RWPE2 (cell line): ENCODE results near the gene PLEKHA5.
"Not testable (repeated sequence)": the region's sequence is repeated elsewhere in the genome, so short reads cannot be mapped to it uniquely, and the experiment has no call there.

Experiments used
- ATAC-seq: fragments of 200-7000 bp; cut with Tn5 transposase; 3 replicates; pipeline ENCODE4 v1.9.1; 2021; ENCODE audit warnings: low read depth
- DNase-seq: peaks from one replicate; pipeline ENCODE4 v3.0.0-alpha.2; 2020; ENCODE audit warnings: low spot score
- H3K27ac ChIP-seq: fragments of 450-650 bp; 2 replicates; pipeline ENCODE4 v1.5.1; 2017; ENCODE audit warnings: mild to moderate bottlenecking; ENCODE audit not compliant: poor library complexity, severe bottlenecking
- H3K27me3 ChIP-seq: fragments of 250-450 bp; sonication (Bioruptor Pico); 2 replicates; pipeline ENCODE4 v1.5.1; 2021; ENCODE audit warnings: mild to moderate bottlenecking, moderate library complexity; ENCODE audit not compliant: insufficient read depth, poor library complexity, severe bottlenecking
- H3K36me3 ChIP-seq: fragments of 250-450 bp; sonication (Bioruptor Pico); 2 replicates; pipeline ENCODE4 v1.5.1; 2020; ENCODE audit warnings: low read depth, mild to moderate bottlenecking, moderate library complexity
- H3K4me1 ChIP-seq: fragments of 250-450 bp; sonication (Bioruptor Pico); 2 replicates; pipeline ENCODE4 v1.5.1; 2021; ENCODE audit warnings: mild to moderate bottlenecking, moderate library complexity; ENCODE audit not compliant: insufficient read depth, poor library complexity, severe bottlenecking
- H3K4me3 ChIP-seq: fragments of 250-450 bp; sonication (Bioruptor Pico); 2 replicates; pipeline ENCODE4 v1.5.1; 2021; ENCODE audit warnings: mild to moderate bottlenecking, moderate library complexity; ENCODE audit not compliant: severe bottlenecking
- H3K9me3 ChIP-seq: fragments of 250-450 bp; sonication (Bioruptor Pico); 2 replicates; pipeline ENCODE4 v1.5.1; 2021; ENCODE audit warnings: mild to moderate bottlenecking, moderate library complexity; ENCODE audit not compliant: severe bottlenecking
- CTCF ChIP-seq: fragments of 450-650 bp; IDR thresholded peaks from one replicate; pipeline ENCODE4 v1.5.1; 2017; ENCODE audit warnings: mild to moderate bottlenecking, moderate library complexity; ENCODE audit not compliant: poor library complexity, severe bottlenecking

Gene PLEKHA5

GRCh38 chr12:19303496-19303895, 174.0 kb downstream of the PLEKHA5 start:
- Histone ChIP-seq H3K9me3 (no peaks in the 10 kb centered on the region), H3K4me1 (peaks cover 10% of the 10 kb centered on the region), H3K27ac (no peak overlapping the region), H3K36me3 (no peaks in the 10 kb centered on the region), H3K4me3 (no peak overlapping the region), H3K27me3 (no peaks in the 10 kb centered on the region)
- TF ChIP-seq CTCF: no peak
- ATAC-seq (no peak), DNase-seq (no peak)

- no peak overlapping the region for H3K4me3 ChIP-seq
- no peak overlapping the region for H3K27ac ChIP-seq
- DNase-seq (no peak), ATAC-seq (no peak)
- H3K36me3 ChIP-seq: no peaks in the 10 kb centered on the region
- H3K4me1 ChIP-seq: peaks cover 9% of the 10 kb centered on the region
- TF ChIP-seq CTCF: no peak
- H3K27me3 ChIP-seq: no peaks in the 10 kb centered on the region
- H3K9me3 ChIP-seq: no peaks in the 10 kb centered on the region
Measured at GRCh38 chr12:19304149-19304750, 174.7 kb downstream of the PLEKHA5 start.

- H3K4me1 ChIP-seq, H3K36me3 ChIP-seq, H3K27ac ChIP-seq, H3K4me3 ChIP-seq, DNase-seq, ATAC-seq, H3K27me3 ChIP-seq, H3K9me3 ChIP-seq: not testable (repeated sequence)
Measured at GRCh38 chr12:19305621-19306020, 176.1 kb downstream of the PLEKHA5 start.

- DNase-seq: no peak
- Histone ChIP-seq H3K9me3 (no peaks in the 10 kb centered on the region), H3K4me3 (no peak overlapping the region), H3K27me3 (no peaks in the 10 kb centered on the region), H3K4me1 (no peaks in the 10 kb centered on the region), H3K27ac (no peak overlapping the region), H3K36me3 (no peaks in the 10 kb centered on the region)
- no peak for TF ChIP-seq CTCF
- no peak for ATAC-seq
Measured at GRCh38 chr12:19306366-19306765, 176.8 kb downstream of the PLEKHA5 start.

GRCh38 chr12:19307451-19307850, 177.9 kb downstream of the PLEKHA5 start:
- H3K27ac ChIP-seq: no peak overlapping the region

More at GRCh38 chr12:19307451-19307850, 177.9 kb downstream of the PLEKHA5 start:
- Histone ChIP-seq H3K4me1 (no peaks in the 10 kb centered on the region), H3K9me3 (no peaks in the 10 kb centered on the region), H3K27me3 (no peaks in the 10 kb centered on the region), H3K36me3 (no peaks in the 10 kb centered on the region), H3K4me3 (no peak overlapping the region)
- DNase-seq: no peak
- no peak for ATAC-seq
- no peak for TF ChIP-seq CTCF
